Calu3 (cell line): ENCODE results near the gene SMR3A. TPM values are rescaled to one million over a fixed set of nuclear protein-coding genes. Genes with fewer than 3 reads are reported as not detected.

ENCODE experiments used
- Bru-seq: library from RNA; stranded (reverse); fragments of 400-500 nt; gene quantifications from one replicate; lab custom pipeline; 2021; lab: Mats Ljungman, UMichigan
- BruChase-seq, 2 experiments: library from RNA; stranded (reverse); fragments of 400-500 nt; gene quantifications; one replicate each; lab custom pipeline; 2021; lab: Mats Ljungman, UMichigan
- BruUV-seq: library from RNA; stranded (reverse); fragments of 400-500 nt; replicated peaks from 2 replicates; lab custom pipeline; 2021; lab: Mats Ljungman, UMichigan
- CTCF ChIA-PET: fragments of 300-600 bp; sonication (Branson Sonifier 250); formaldehyde crosslinking; loops from one replicate; lab custom pipeline; 2022; ENCODE audit warnings: antibody characterized with exemption; lab: Charles Lee
- DNase-seq: peaks from one replicate; pipeline ENCODE4 v3.0.0; 2022
- H3K27ac Mint-ChIP-seq: one replicate; pipeline ENCODE4 v1.8.0; 2022; ENCODE audit warnings: mixed read lengths; ENCODE audit not compliant: unreplicated experiment
- H3K27me3 Mint-ChIP-seq: one replicate; pipeline ENCODE4 v1.8.0; 2022; ENCODE audit warnings: mixed read lengths; ENCODE audit not compliant: unreplicated experiment
- H3K36me3 Mint-ChIP-seq: one replicate; pipeline ENCODE4 v1.8.0; 2022; ENCODE audit warnings: mild to moderate bottlenecking, moderate library complexity, mixed read lengths; ENCODE audit not compliant: insufficient read depth, unreplicated experiment
- H3K4me1 Mint-ChIP-seq: one replicate; pipeline ENCODE4 v1.8.0; 2022; ENCODE audit warnings: mild to moderate bottlenecking, low read depth, mixed read lengths; ENCODE audit not compliant: unreplicated experiment
- H3K4me3 Mint-ChIP-seq: one replicate; pipeline ENCODE4 v1.8.0; 2022; ENCODE audit warnings: mild to moderate bottlenecking, low read depth, moderate library complexity, mixed read lengths; ENCODE audit not compliant: unreplicated experiment
- H3K9me3 Mint-ChIP-seq: one replicate; pipeline ENCODE4 v1.8.0; 2022; ENCODE audit warnings: low read depth, mixed read lengths; ENCODE audit not compliant: unreplicated experiment
- intact Hi-C: fragments of 100-400 bp; cut with micrococcal nuclease; formaldehyde crosslinking; loops from one replicate; pipeline ENCODE4 v1.10.0; 2022; ENCODE audit not compliant: unreplicated experiment
- long read RNA-seq: library from polyadenylated mRNA; stranded (forward); transcript quantifications from one replicate; pipeline ENCODE4 v2.0.0, GENCODE V29; 2022
- total RNA-seq: library from RNA; stranded (reverse); gene quantifications from 2 replicates; pipeline ENCODE4 v1.2.3, GENCODE V29; 2022
- TF ChIP-seq, protein P1 (sequence below): fragments of 200-600 bp; IDR thresholded peaks from one replicate; pipeline ENCODE4 v1.8.0; 2022; ENCODE audit warnings: antibody characterized with exemption; ENCODE audit not compliant: unreplicated experiment

The SMR3A gene
- total RNA-seq (not detected in 2 replicates), Bru-seq, nascent RNA (not detected), BruChase-seq, experiment 1, labeled RNA remaining after a 6-hour chase (not detected), BruChase-seq, experiment 2, labeled RNA remaining after a 2-hour chase (not detected)
- long read RNA-seq, result 0 reads

DNA sequence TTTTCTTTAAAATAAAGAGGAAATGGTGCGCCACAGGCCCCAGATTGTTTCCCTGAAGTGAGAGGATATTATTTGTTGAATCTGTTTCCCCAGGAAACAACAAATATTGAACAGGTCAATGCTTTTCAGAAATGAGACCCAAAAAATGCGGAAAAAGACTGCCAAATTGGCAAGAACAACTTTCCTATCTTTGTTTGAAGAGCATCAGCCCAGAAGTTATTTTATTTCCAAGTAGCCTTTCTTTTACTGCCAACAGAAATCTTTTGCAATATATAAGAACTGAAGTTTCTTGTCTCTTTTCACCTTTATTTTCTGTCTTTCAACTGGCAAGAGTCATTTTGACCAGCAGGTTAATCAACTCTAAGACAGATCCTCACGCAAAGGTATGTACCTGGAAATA lies at the start of gene SMR3A:
TSS of gene SMR3A (plus strand) at position 301 of the 400 bp plus-strand sequence. CDS start 1,356 bp downstream, outside the sequence.
- no peaks in the 10 kb centered on the region for H3K36me3 Mint-ChIP-seq
- intact Hi-C loops, result no loop called here
- no peaks in the 10 kb centered on the region for H3K9me3 Mint-ChIP-seq
- TF ChIP-seq, protein P1, sequence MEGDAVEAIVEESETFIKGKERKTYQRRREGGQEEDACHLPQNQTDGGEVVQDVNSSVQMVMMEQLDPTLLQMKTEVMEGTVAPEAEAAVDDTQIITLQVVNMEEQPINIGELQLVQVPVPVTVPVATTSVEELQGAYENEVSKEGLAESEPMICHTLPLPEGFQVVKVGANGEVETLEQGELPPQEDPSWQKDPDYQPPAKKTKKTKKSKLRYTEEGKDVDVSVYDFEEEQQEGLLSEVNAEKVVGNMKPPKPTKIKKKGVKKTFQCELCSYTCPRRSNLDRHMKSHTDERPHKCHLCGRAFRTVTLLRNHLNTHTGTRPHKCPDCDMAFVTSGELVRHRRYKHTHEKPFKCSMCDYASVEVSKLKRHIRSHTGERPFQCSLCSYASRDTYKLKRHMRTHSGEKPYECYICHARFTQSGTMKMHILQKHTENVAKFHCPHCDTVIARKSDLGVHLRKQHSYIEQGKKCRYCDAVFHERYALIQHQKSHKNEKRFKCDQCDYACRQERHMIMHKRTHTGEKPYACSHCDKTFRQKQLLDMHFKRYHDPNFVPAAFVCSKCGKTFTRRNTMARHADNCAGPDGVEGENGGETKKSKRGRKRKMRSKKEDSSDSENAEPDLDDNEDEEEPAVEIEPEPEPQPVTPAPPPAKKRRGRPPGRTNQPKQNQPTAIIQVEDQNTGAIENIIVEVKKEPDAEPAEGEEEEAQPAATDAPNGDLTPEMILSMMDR, result no peak
- CTCF ChIA-PET, result no interaction called here
- BruUV-seq, result no TSS peak
- no peak for DNase-seq
- no peak within 1 kb of the TSS for H3K27ac Mint-ChIP-seq
- H3K4me1 Mint-ChIP-seq, result no peaks in the 10 kb centered on the region
- H3K27me3 Mint-ChIP-seq, result no peaks in the 10 kb centered on the region
- no peak within 1 kb of the TSS for H3K4me3 Mint-ChIP-seq

- H3K36me3 Mint-ChIP-seq, result no peaks in the 10 kb centered on the region
- CTCF ChIA-PET, result no interaction called here
- H3K4me3 Mint-ChIP-seq, result no peak overlapping the region
- H3K27me3 Mint-ChIP-seq, result no peaks in the 10 kb centered on the region
- no peak overlapping the region for H3K27ac Mint-ChIP-seq
- no peak for DNase-seq
- no peaks in the 10 kb centered on the region for H3K9me3 Mint-ChIP-seq
- TF ChIP-seq, protein P1, result no peak
- intact Hi-C loops, result no loop called here
- BruUV-seq, result no TSS peak
- H3K4me1 Mint-ChIP-seq, result no peaks in the 10 kb centered on the region
Measured at GRCh38 chr4:70313736-70314135, 46.8 kb upstream of the SMR3A start.

DNA sequence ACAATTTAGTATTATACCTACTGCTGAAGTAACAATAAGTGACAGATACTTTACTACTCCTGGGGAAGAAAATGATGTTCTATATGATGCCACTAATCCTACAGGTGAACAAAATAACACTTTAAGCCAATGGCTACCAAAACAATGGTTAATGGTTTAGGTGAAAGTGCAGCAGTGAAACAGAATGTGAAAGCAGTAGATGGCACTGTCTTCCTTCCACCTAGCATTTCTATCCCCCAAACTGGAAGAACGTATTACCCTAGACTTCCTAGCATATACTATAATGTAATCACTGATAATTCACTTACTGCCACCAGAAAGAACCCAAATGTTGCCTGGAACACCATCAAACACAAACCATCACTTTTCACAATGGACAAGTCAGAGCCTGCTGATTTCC lies 44.6 kb upstream of the SMR3A start:
- Mint-ChIP-seq H3K27me3 (no peaks in the 10 kb centered on the region), H3K4me3 (no peak overlapping the region), H3K9me3 (no peaks in the 10 kb centered on the region), H3K4me1 (no peaks in the 10 kb centered on the region), H3K36me3 (no peaks in the 10 kb centered on the region), H3K27ac (no peak overlapping the region)
- intact Hi-C loops, result loop anchor here (2.0 to 5.0 kb wide), 2 partner anchors 189 to 241 kb away; no protein-coding TSS in a partner anchor
- TF ChIP-seq, protein P1, result no peak
- DNase-seq, result no peak
- CTCF ChIA-PET, result no interaction called here
- BruUV-seq, result no TSS peak

DNA sequence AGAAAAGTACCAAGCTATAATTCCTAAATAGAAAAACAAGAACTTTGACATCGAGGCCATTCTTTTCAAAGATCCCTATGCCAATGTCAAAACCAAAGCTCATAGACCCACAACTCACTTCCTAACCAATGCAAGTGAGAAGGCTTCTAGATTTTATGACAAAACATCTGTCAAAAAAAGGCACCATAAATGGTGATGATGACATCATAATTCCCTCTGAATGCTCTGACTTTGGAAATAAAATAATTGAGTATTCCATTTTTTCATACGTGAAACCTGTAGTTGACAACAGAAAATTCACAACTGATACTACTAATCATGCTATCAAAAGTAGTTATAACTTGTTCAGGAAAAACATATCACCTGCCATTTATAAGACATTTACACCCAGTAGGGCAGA lies 34.5 kb upstream of the SMR3A start:
- BruUV-seq, result no TSS peak
- no peaks in the 10 kb centered on the region for H3K36me3 Mint-ChIP-seq
- H3K27me3 Mint-ChIP-seq, result no peaks in the 10 kb centered on the region
- CTCF ChIA-PET, result no interaction called here
- DNase-seq, result no peak
- TF ChIP-seq, protein P1, result no peak
- intact Hi-C loops, result no loop called here
- no peaks in the 10 kb centered on the region for H3K4me1 Mint-ChIP-seq
- no peak overlapping the region for H3K27ac Mint-ChIP-seq
- no peak overlapping the region for H3K4me3 Mint-ChIP-seq
- no peaks in the 10 kb centered on the region for H3K9me3 Mint-ChIP-seq
